HEK293 (cell line): Measurements from ENCODE around the gene GNB1.
A peak's percentile ranks its signal among the peaks of the same experiment; 100 is the strongest.

ENCODE experiments used
- IKZF3 ChIP-seq: fragments of 450-650 bp; IDR thresholded peaks from 2 replicates; pipeline ENCODE4 v1.5.0; 2018; ENCODE audit warnings: missing biosample characterization, mild to moderate bottlenecking, missing genetic modification characterization, moderate library complexity
- INSM2 ChIP-seq: fragments of 450-650 bp; formaldehyde crosslinking; IDR thresholded peaks from 2 replicates; pipeline ENCODE4 v1.5.1; 2016; ENCODE audit warnings: missing biosample characterization, missing genetic modification characterization
- KLF1 ChIP-seq: fragments of 450-650 bp; formaldehyde crosslinking; IDR thresholded peaks from 2 replicates; pipeline ENCODE4 v1.5.1; 2016; ENCODE audit warnings: missing biosample characterization, missing genetic modification characterization
- KLF16 ChIP-seq: fragments of 450-650 bp; formaldehyde crosslinking; IDR thresholded peaks from 2 replicates; pipeline ENCODE4 v1.5.1; 2017; ENCODE audit warnings: missing biosample characterization, missing genetic modification characterization
- KLF9 ChIP-seq: fragments of 450-650 bp; formaldehyde crosslinking; IDR thresholded peaks from 2 replicates; pipeline ENCODE4 v1.5.1; 2016; ENCODE audit warnings: missing biosample characterization, missing genetic modification characterization, low read depth
- MYNN ChIP-seq: fragments of 450-650 bp; formaldehyde crosslinking; IDR thresholded peaks from 2 replicates; pipeline ENCODE4 v1.5.1; 2016; ENCODE audit warnings: missing biosample characterization, missing genetic modification characterization, borderline replicate concordance
- REPIN1 ChIP-seq: fragments of 450-650 bp; formaldehyde crosslinking; IDR thresholded peaks from 2 replicates; pipeline ENCODE4 v1.5.1; 2017; ENCODE audit warnings: missing biosample characterization, missing genetic modification characterization, low read depth
- SCRT2 ChIP-seq: fragments of 450-650 bp; formaldehyde crosslinking; IDR thresholded peaks from 2 replicates; pipeline ENCODE4 v1.5.1; 2016; ENCODE audit warnings: missing biosample characterization, missing genetic modification characterization
- SP2 ChIP-seq: fragments of 450-650 bp; formaldehyde crosslinking; IDR thresholded peaks from 2 replicates; pipeline ENCODE4 v1.5.1; 2016; ENCODE audit warnings: missing biosample characterization, missing genetic modification characterization
- SP3 ChIP-seq: fragments of 450-650 bp; formaldehyde crosslinking; IDR thresholded peaks from 2 replicates; pipeline ENCODE4 v1.5.1; 2016; ENCODE audit warnings: missing biosample characterization, missing genetic modification characterization
- TSHZ1 ChIP-seq: fragments of 450-650 bp; formaldehyde crosslinking; IDR thresholded peaks from 2 replicates; pipeline ENCODE4 v1.5.1; 2016; ENCODE audit warnings: missing biosample characterization, missing genetic modification characterization, borderline replicate concordance
- ZBTB1 ChIP-seq: fragments of 450-650 bp; formaldehyde crosslinking; IDR thresholded peaks from 2 replicates; pipeline ENCODE4 v1.5.1; 2016; ENCODE audit warnings: missing biosample characterization, missing genetic modification characterization
- ZBTB10 ChIP-seq: fragments of 450-650 bp; formaldehyde crosslinking; IDR thresholded peaks from 2 replicates; pipeline ENCODE4 v1.5.1; 2016; ENCODE audit warnings: missing biosample characterization, missing genetic modification characterization
- ZBTB48 ChIP-seq: fragments of 450-650 bp; formaldehyde crosslinking; IDR thresholded peaks from 2 replicates; pipeline ENCODE4 v1.5.1; 2016; ENCODE audit warnings: missing biosample characterization, missing genetic modification characterization
- ZBTB7A ChIP-seq: fragments of 450-650 bp; formaldehyde crosslinking; IDR thresholded peaks from 2 replicates; pipeline ENCODE4 v1.5.1; 2016; ENCODE audit warnings: low read depth, missing biosample characterization, missing genetic modification characterization
- ZNF140 ChIP-seq: fragments of 450-650 bp; formaldehyde crosslinking; IDR thresholded peaks from 2 replicates; pipeline ENCODE4 v1.5.1; 2016; ENCODE audit warnings: missing biosample characterization, missing genetic modification characterization
- ZNF146 ChIP-seq: fragments of 450-650 bp; formaldehyde crosslinking; IDR thresholded peaks from 2 replicates; pipeline ENCODE4 v1.5.1; 2016; ENCODE audit warnings: missing biosample characterization, missing genetic modification characterization
- ZNF211 ChIP-seq: fragments of 450-650 bp; formaldehyde crosslinking; IDR thresholded peaks from 2 replicates; pipeline ENCODE4 v1.5.1; 2016; ENCODE audit warnings: low read depth, missing biosample characterization, missing genetic modification characterization
- ZNF214 ChIP-seq: fragments of 450-650 bp; formaldehyde crosslinking; IDR thresholded peaks from 2 replicates; pipeline ENCODE4 v1.5.1; 2017; ENCODE audit warnings: missing biosample characterization, mild to moderate bottlenecking, missing genetic modification characterization, borderline replicate concordance
- ZNF362 ChIP-seq: fragments of 450-650 bp; formaldehyde crosslinking; IDR thresholded peaks from 2 replicates; pipeline ENCODE4 v1.5.1; 2016; ENCODE audit warnings: missing biosample characterization, missing genetic modification characterization
- ZNF394 ChIP-seq: fragments of 450-650 bp; formaldehyde crosslinking; IDR thresholded peaks from 2 replicates; pipeline ENCODE4 v1.5.1; 2016; ENCODE audit warnings: missing biosample characterization, missing genetic modification characterization, mild to moderate bottlenecking, moderate library complexity, borderline replicate concordance
- ZNF404 ChIP-seq: fragments of 450-650 bp; formaldehyde crosslinking; IDR thresholded peaks from 2 replicates; pipeline ENCODE4 v1.5.1; 2017; ENCODE audit warnings: missing biosample characterization, missing genetic modification characterization
- ZNF416 ChIP-seq: fragments of 450-650 bp; formaldehyde crosslinking; IDR thresholded peaks from 2 replicates; pipeline ENCODE4 v1.5.1; 2016; ENCODE audit warnings: missing biosample characterization, missing genetic modification characterization
- ZNF433 ChIP-seq: fragments of 450-650 bp; formaldehyde crosslinking; IDR thresholded peaks from 2 replicates; pipeline ENCODE4 v1.5.1; 2016; ENCODE audit warnings: missing biosample characterization, missing genetic modification characterization, low read depth
- ZNF473 ChIP-seq: fragments of 450-650 bp; formaldehyde crosslinking; IDR thresholded peaks from 2 replicates; pipeline ENCODE4 v1.5.1; 2017; ENCODE audit warnings: missing biosample characterization, missing genetic modification characterization
- ZNF529 ChIP-seq: fragments of 450-650 bp; formaldehyde crosslinking; IDR thresholded peaks from 2 replicates; pipeline ENCODE4 v1.5.1; 2017; ENCODE audit warnings: missing genetic modification characterization, missing biosample characterization; ENCODE audit not compliant: insufficient replicate concordance
- ZNF548 ChIP-seq: fragments of 450-650 bp; formaldehyde crosslinking; IDR thresholded peaks from 2 replicates; pipeline ENCODE4 v1.5.1; 2016; ENCODE audit warnings: missing biosample characterization, missing genetic modification characterization
- ZNF660 ChIP-seq: fragments of 450-650 bp; IDR thresholded peaks from 2 replicates; pipeline ENCODE4 v1.5.1; 2018; ENCODE audit warnings: missing biosample characterization, mild to moderate bottlenecking, missing genetic modification characterization
- ZNF664 ChIP-seq: fragments of 450-650 bp; formaldehyde crosslinking; IDR thresholded peaks from 2 replicates; pipeline ENCODE4 v1.5.1; 2016; ENCODE audit warnings: missing biosample characterization, missing genetic modification characterization
- ZSCAN30 ChIP-seq: fragments of 450-650 bp; IDR thresholded peaks from 2 replicates; pipeline ENCODE4 v1.5.1; 2018; ENCODE audit warnings: missing biosample characterization, mild to moderate bottlenecking, missing genetic modification characterization, moderate library complexity
- ZSCAN5A ChIP-seq: fragments of 450-650 bp; formaldehyde crosslinking; IDR thresholded peaks from 2 replicates; pipeline ENCODE4 v1.5.1; 2016; ENCODE audit warnings: missing biosample characterization, missing genetic modification characterization

GNB1 gene

GRCh38 chr1:1907098-1907736 lies 16.3 kb upstream of the GNB1 start (continued):
- TF ChIP-seq ZNF362 (tag by site-specific recombination) (no peak), ZNF416 (tag by site-specific recombination) (peak; percentile 71; the same call in 1 of the 2 replicates), TSHZ1 (tag by site-specific recombination) (no peak), ZBTB10 (tag by site-specific recombination) (peak; percentile 72), ZNF404 (no peak), MYNN (tag by site-specific recombination) (no peak), IKZF3 (tag by site-specific recombination) (peak; percentile 46), ZNF394 (tag by site-specific recombination) (no peak), ZNF433 (tag by site-specific recombination) (no peak), ZNF660 (tag by site-specific recombination) (no peak), INSM2 (tag by site-specific recombination) (no peak), SP2 (no peak), KLF9 (tag by site-specific recombination) (peak; percentile 30; the same call in 1 of the 2 replicates), ZNF211 (tag by site-specific recombination) (no peak), REPIN1 (tag by site-specific recombination) (no peak), ZNF548 (tag by site-specific recombination) (no peak), SCRT2 (tag by site-specific recombination) (peak; percentile 75), ZSCAN5A (no peak), ZNF529 (tag by site-specific recombination) (no peak), KLF1 (tag by site-specific recombination) (peak; percentile 74), ZBTB1 (tag by site-specific recombination) (no peak), KLF16 (tag by site-specific recombination) (peak; percentile 82), ZNF214 (tag by site-specific recombination) (no peak), ZSCAN30 (no peak), ZNF664 (tag by site-specific recombination) (no peak), ZBTB7A (tag by site-specific recombination) (peak; percentile 48; the same call in 1 of the 2 replicates), ZNF146 (tag by site-specific recombination) (no peak), SP3 (tag by site-specific recombination) (no peak), ZNF140 (no peak), ZNF473 (tag by site-specific recombination) (no peak), ZBTB48 (tag by site-specific recombination) (peak; percentile 89)
